ENCODE results near the gene ROR1.

The ROR1 gene

DNA sequence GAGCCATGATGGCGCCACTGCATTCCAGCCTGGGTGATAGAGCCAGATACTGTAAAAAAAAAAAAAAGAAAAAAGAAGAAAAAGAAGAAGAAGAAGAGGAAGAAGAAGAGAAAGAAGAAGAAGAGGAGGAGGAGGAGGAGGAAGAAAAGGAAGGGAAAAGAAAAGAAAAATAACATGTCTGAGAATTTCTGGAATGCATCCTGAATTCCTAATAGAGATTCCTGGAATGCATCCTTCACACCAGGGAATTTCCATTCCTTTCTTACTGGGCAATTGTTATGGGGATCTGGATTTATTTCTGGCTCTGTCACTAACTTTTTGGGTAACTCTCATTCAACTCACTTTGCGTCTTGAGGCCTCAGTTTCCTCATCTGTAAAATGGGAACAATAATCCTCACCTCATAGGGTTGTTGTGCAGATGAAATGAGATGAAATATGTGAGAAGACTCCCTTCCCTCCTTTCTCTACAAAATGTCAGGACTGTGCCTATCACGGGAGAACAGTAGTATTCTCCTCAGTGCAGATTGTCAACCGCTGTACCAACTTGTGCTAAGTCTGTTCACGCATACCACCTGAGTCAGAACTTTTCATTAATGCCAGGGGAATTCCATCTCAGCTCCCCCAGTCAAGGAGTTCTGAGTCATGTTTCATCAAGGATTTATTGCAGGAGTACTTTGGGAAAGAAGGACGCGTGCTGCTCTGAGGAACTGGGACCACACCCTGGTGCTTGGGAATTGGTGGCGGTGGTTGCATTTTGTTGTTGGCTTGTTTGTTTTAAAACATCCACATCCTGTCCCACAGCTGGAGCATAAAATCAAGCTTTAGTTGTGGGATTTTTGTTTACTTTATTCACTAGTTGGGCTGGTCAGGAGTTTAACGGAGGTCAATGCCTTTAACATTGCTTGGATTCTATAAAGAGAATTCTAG is 42.4 kb upstream of the ROR1 start (continued):
- TF ChIP-seq ZSCAN30 (tag by site-specific recombination; IDR thresholded peaks at IDR 0.05) (peak; percentile 12; the same call in 1 of the 2 replicates), WT1 (tag by site-specific recombination; IDR thresholded peaks at IDR 0.05) (no peak), ZNF660 (tag by site-specific recombination; IDR thresholded peaks at IDR 0.05) (peak; percentile 68), ZNF140 (tag by site-specific recombination; IDR thresholded peaks at IDR 0.05) (no peak), ZNF16 (tag by site-specific recombination; IDR thresholded peaks at IDR 0.05; ENCODE audit: low read depth) (no peak), ZNF513 (tag by site-specific recombination; IDR thresholded peaks at IDR 0.05) (peak; percentile 86), ZNF529 (tag by site-specific recombination; IDR thresholded peaks at IDR 0.05; ENCODE audit: insufficient replicate concordance) (no peak), BCL11A (tag by site-specific recombination; IDR thresholded peaks at IDR 0.05; ENCODE audit: low read depth) (no peak), SCRT2 (tag by site-specific recombination; IDR thresholded peaks at IDR 0.05) (peak; percentile 74), KLF10 (tag by site-specific recombination; IDR thresholded peaks at IDR 0.05) (no peak), ZNF677 (tag by site-specific recombination; IDR thresholded peaks at IDR 0.05) (no peak), FEZF1 (tag by site-specific recombination; IDR thresholded peaks at IDR 0.05) (no peak), GLI4 (tag by site-specific recombination; IDR thresholded peaks at IDR 0.05) (no peak), HIC1 (tag by site-specific recombination; IDR thresholded peaks at IDR 0.05) (0 out of 2 replicates have a peak, but pooled peaks have one; percentile 43), BCL6B (tag by site-specific recombination; IDR thresholded peaks at IDR 0.05) (peak; percentile 63), ZNF555 (tag by site-specific recombination; conservative IDR thresholded peaks at IDR 0.05) (0 out of 2 replicates have a peak, but pooled peaks have one; percentile 8), ZNF549 (tag by site-specific recombination; IDR thresholded peaks at IDR 0.05) (no peak), KLF8 (tag by site-specific recombination; IDR thresholded peaks at IDR 0.05) (0 out of 2 replicates have a peak, but pooled peaks have one; percentile 15), OVOL3 (tag by site-specific recombination; IDR thresholded peaks at IDR 0.05) (no peak), SP3 (tag by site-specific recombination; IDR thresholded peaks at IDR 0.05) (no peak), ZBTB8A (tag by site-specific recombination; IDR thresholded peaks at IDR 0.05) (no peak), ZNF571 (tag by site-specific recombination; IDR thresholded peaks at IDR 0.05) (no peak), ZNF341 (tag by site-specific recombination; IDR thresholded peaks at IDR 0.05; ENCODE audit: low read depth) (no peak), ZNF202 (tag by site-specific recombination; IDR thresholded peaks at IDR 0.05; ENCODE audit: borderline replicate concordance) (no peak), ZNF155 (tag by site-specific recombination; IDR thresholded peaks at IDR 0.05) (no peak), EGR2 (tag by site-specific recombination; IDR thresholded peaks at IDR 0.05; ENCODE audit: low read depth) (no peak)
- TF ChIP-seq, protein P1, sequence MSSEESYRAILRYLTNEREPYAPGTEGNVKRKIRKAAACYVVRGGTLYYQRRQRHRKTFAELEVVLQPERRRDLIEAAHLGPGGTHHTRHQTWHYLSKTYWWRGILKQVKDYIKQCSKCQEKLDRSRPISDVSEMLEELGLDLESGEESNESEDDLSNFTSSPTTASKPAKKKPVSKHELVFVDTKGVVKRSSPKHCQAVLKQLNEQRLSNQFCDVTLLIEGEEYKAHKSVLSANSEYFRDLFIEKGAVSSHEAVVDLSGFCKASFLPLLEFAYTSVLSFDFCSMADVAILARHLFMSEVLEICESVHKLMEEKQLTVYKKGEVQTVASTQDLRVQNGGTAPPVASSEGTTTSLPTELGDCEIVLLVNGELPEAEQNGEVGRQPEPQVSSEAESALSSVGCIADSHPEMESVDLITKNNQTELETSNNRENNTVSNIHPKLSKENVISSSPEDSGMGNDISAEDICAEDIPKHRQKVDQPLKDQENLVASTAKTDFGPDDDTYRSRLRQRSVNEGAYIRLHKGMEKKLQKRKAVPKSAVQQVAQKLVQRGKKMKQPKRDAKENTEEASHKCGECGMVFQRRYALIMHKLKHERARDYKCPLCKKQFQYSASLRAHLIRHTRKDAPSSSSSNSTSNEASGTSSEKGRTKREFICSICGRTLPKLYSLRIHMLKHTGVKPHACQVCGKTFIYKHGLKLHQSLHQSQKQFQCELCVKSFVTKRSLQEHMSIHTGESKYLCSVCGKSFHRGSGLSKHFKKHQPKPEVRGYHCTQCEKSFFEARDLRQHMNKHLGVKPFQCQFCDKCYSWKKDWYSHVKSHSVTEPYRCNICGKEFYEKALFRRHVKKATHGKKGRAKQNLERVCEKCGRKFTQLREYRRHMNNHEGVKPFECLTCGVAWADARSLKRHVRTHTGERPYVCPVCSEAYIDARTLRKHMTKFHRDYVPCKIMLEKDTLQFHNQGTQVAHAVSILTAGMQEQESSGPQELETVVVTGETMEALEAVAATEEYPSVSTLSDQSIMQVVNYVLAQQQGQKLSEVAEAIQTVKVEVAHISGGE (tag by site-specific recombination; conservative IDR thresholded peaks at IDR 0.05; ENCODE audit: low read depth), result no peak
- TF ChIP-seq, protein P2, sequence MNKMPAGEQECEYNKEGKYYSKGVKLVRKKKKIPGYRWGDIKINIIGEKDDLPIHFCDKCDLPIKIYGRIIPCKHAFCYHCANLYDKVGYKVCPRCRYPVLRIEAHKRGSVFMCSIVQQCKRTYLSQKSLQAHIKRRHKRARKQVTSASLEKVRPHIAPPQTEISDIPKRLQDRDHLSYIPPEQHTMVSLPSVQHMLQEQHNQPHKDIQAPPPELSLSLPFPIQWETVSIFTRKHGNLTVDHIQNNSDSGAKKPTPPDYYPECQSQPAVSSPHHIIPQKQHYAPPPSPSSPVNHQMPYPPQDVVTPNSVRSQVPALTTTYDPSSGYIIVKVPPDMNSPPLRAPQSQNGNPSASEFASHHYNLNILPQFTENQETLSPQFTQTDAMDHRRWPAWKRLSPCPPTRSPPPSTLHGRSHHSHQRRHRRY (tag by site-specific recombination; IDR thresholded peaks at IDR 0.05), result no peak
- TF ChIP-seq, protein P3, sequence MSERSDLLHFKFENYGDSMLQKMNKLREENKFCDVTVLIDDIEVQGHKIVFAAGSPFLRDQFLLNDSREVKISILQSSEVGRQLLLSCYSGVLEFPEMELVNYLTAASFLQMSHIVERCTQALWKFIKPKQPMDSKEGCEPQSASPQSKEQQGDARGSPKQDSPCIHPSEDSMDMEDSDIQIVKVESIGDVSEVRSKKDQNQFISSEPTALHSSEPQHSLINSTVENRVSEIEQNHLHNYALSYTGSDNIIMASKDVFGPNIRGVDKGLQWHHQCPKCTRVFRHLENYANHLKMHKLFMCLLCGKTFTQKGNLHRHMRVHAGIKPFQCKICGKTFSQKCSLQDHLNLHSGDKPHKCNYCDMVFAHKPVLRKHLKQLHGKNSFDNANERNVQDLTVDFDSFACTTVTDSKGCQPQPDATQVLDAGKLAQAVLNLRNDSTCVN (tag by site-specific recombination; optimal IDR thresholded peaks at IDR 0.05), result no peak

Measured in HEK293 (cell line).